ENCODE results near the gene GMPR. TPM values are rescaled to one million over a fixed set of nuclear protein-coding genes. Genes with fewer than 3 reads are reported as not detected.
A peak's percentile ranks its signal among the peaks of the same experiment; 100 is the strongest.

The GMPR gene
- total RNA-seq, 2 experiments from 2014 or later, result 0.63 to 0.95 TPM

DNA sequence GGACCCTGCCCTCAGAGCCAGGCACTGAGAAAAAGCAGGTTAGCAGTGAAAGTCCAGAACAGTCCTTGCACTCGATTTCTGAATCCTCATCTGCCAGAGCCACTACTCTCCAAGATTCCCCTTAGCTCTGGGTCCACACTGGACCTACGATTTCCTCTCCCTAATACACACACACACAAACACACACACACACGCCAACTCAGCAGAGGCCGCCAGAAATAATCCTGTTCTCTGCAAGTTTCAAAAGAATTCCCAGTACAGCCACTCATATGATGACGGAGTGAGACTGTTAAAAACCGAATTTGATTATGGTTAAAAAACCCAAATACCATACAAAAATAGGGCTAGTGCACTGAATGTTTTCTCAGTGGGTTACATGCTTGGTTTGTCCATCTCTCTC lies 90.8 kb downstream of the GMPR start:
- Mint-ChIP-seq H3K27ac (no peak overlapping the region), H3K36me3 (ENCODE audit: low read depth) (peaks cover 22% of the 10 kb centered on the region), H3K4me3 (no peak overlapping the region), H3K27me3 (no peaks in the 10 kb centered on the region), H3K9me3 (no peaks in the 10 kb centered on the region), H3K4me1 (ENCODE audit: low read depth) (peaks cover 16% of the 10 kb centered on the region)
- Histone ChIP-seq H3K27me3 (ENCODE audit: control insufficient read depth in 1 of 2, insufficient read depth in 2 of 2, low read length in 2 of 2) (no peaks in the 10 kb centered on the region), H3K4me3 (ENCODE audit: low read length) (no peak overlapping the region), H3K4me1 (ENCODE audit: insufficient read depth, low read length) (peaks cover 38% of the 10 kb centered on the region), H3K9me3 (ENCODE audit: control insufficient read depth in 1 of 2, insufficient read depth in 1 of 2, low read length in 2 of 2) (peaks cover 0 to 8% of the 10 kb centered on the region in 2 experiments), H3K36me3 (ENCODE audit: insufficient read depth, low read length) (peaks cover 27% of the 10 kb centered on the region), H3K27ac (ENCODE audit: low read depth in 1 of 2, low read length in 2 of 2) (no peak overlapping the region)
- TF ChIP-seq, protein P1, sequence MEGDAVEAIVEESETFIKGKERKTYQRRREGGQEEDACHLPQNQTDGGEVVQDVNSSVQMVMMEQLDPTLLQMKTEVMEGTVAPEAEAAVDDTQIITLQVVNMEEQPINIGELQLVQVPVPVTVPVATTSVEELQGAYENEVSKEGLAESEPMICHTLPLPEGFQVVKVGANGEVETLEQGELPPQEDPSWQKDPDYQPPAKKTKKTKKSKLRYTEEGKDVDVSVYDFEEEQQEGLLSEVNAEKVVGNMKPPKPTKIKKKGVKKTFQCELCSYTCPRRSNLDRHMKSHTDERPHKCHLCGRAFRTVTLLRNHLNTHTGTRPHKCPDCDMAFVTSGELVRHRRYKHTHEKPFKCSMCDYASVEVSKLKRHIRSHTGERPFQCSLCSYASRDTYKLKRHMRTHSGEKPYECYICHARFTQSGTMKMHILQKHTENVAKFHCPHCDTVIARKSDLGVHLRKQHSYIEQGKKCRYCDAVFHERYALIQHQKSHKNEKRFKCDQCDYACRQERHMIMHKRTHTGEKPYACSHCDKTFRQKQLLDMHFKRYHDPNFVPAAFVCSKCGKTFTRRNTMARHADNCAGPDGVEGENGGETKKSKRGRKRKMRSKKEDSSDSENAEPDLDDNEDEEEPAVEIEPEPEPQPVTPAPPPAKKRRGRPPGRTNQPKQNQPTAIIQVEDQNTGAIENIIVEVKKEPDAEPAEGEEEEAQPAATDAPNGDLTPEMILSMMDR (IDR thresholded peaks at IDR 0.05), result no peak
- ChIA-PET POLR2A (no interaction called here), CTCF (interaction anchor here (1.0 kb wide), 1 partner anchor 13 kb away, joined by 4 read pairs; no protein-coding TSS in a partner anchor)
- ATAC-seq (ENCODE audit: poor library complexity) (no peak), DNase-seq (no peak)
- intact Hi-C loops (cut with DNase I, micrococcal nuclease), result loop anchor here in 1 of 2 experiments (10.0 kb wide), 1 partner anchor 204 kb away; the partner anchor contains the start of gene MYLIP

DNA sequence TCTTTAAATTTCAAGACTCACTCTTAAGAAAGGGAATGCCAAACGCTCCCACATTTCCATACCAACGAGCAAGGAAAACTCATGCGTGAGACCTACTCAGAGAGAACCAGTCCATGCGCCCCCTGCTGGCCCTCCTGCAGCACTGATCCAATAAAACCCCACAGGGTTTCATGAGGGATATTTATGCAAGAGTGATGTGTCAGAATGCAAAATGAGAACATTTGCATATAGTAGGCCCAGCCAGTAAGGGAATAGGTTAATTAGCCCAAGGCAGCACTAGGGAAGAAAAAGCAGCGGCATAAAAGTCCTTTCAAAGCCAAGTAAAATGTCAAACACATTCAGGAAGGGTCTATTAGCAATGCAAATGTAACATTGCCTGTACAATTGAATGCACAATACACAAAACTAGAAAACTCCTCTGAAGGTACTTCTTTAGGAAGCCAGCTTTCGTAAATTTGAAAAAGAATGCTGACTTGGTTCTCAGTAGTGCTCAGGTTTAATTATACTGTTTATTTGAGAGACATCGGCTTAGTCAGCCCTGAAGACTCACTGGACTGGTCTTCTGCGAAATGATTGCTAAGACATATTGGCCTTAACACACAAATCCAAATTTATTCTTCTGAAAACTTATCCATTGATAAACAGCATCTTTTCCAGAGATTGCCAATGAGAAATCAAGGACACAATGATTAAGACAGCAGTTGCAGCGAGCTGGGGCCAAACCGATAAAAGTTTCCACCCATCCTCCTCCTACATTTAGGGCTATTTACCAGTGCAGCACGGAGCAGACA lies 93.2 kb downstream of the GMPR start:
- no peaks in the 10 kb centered on the region for H3K27me3 ChIP-seq (ENCODE audit: control insufficient read depth in 1 of 2, insufficient read depth in 2 of 2, low read length in 2 of 2)
- Mint-ChIP-seq H3K4me1 (ENCODE audit: low read depth) (no peaks in the 10 kb centered on the region), H3K4me3 (no peak overlapping the region), H3K36me3 (ENCODE audit: low read depth) (peaks cover 9% of the 10 kb centered on the region), H3K27me3 (no peaks in the 10 kb centered on the region), H3K27ac (no peak overlapping the region), H3K9me3 (no peaks in the 10 kb centered on the region)
- POLR2A ChIA-PET, result interaction anchor here (0.9 to 1.4 kb wide), 3 partner anchors 8 to 193 kb away, joined by 3 to 6 read pairs (median 5); no protein-coding TSS in a partner anchor
- ATAC-seq (ENCODE audit: poor library complexity), result peak; percentile 66
- peak; percentile 40 to 86 (median 58) for DNase-seq
- intact Hi-C loops (cut with DNase I, micrococcal nuclease), result loop anchor here (1.0 to 5.0 kb wide), 12 partner anchors 9 to 756 kb away; no protein-coding TSS in a partner anchor
- TF ChIP-seq, protein P1 (IDR thresholded peaks at IDR 0.05), result peak; percentile 78
- no peak overlapping the region for H3K27ac ChIP-seq (ENCODE audit: low read depth in 1 of 2, low read length in 2 of 2)
- H3K4me1 ChIP-seq (ENCODE audit: insufficient read depth, low read length), result peaks cover 17% of the 10 kb centered on the region
- peaks cover 16% of the 10 kb centered on the region for H3K36me3 ChIP-seq (ENCODE audit: insufficient read depth, low read length)
- H3K9me3 ChIP-seq (ENCODE audit: control insufficient read depth in 1 of 2, insufficient read depth in 1 of 2, low read length in 2 of 2), result peaks cover 0 to 3% of the 10 kb centered on the region in 2 experiments
- CTCF ChIA-PET, result interaction anchor here (0.6 to 3.0 kb wide), 31 partner anchors 9 to 488 kb away, joined by 3 to 47 read pairs (median 4); partner anchors contain the start of gene ATXN1
- H3K4me3 ChIP-seq (ENCODE audit: low read length), result peak overlapping the region; percentile 10

DNA sequence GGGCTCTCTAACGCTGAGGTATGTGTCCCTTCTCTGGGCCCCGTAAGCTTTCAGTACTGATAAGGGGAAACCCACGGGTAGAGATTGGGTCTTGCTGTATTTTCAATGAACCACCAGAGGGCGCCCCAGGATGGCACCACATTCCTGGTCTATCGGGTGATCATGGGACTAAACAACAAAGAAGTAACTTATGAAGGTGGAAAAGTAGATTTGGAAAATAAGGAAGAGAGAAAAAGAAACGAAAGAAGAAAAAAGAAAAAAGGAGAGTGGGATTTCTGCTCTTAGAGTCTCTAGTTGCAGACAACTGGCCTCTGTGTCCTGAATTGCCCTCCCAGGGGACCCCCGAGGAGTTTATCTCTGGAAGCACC lies 93.8 kb downstream of the GMPR start:
- DNase-seq, result peak; percentile 68 to 92 (median 76)

More for the DNA sequence above, 93.8 kb downstream of the GMPR start:
- CTCF ChIA-PET, result interaction anchor here (0.6 to 3.0 kb wide), 30 partner anchors 10 to 487 kb away, joined by 3 to 47 read pairs (median 4); partner anchors contain the start of gene ATXN1
- H3K27me3 ChIP-seq (ENCODE audit: control insufficient read depth in 1 of 2, insufficient read depth in 2 of 2, low read length in 2 of 2), result no peaks in the 10 kb centered on the region
- no peaks in the 10 kb centered on the region for H3K9me3 Mint-ChIP-seq
- H3K27me3 Mint-ChIP-seq, result no peaks in the 10 kb centered on the region
- POLR2A ChIA-PET, result interaction anchor here (0.9 to 1.4 kb wide), 3 partner anchors 9 to 192 kb away, joined by 3 to 6 read pairs (median 5); no protein-coding TSS in a partner anchor
- TF ChIP-seq, protein P1 (IDR thresholded peaks at IDR 0.05), result peak; percentile 90
- H3K4me3 Mint-ChIP-seq, result no peak overlapping the region
- peaks cover 17% of the 10 kb centered on the region for H3K4me1 ChIP-seq (ENCODE audit: insufficient read depth, low read length)
- intact Hi-C loops (cut with DNase I, micrococcal nuclease), result loop anchor here (1.0 to 5.0 kb wide), 9 partner anchors 13 to 755 kb away; no protein-coding TSS in a partner anchor
- no peak overlapping the region for H3K27ac Mint-ChIP-seq
- H3K4me1 Mint-ChIP-seq (ENCODE audit: low read depth), result no peaks in the 10 kb centered on the region
- no peak overlapping the region for H3K27ac ChIP-seq (ENCODE audit: low read depth in 1 of 2, low read length in 2 of 2)
- H3K36me3 Mint-ChIP-seq (ENCODE audit: low read depth), result peaks cover 4% of the 10 kb centered on the region
- peak overlapping the region; percentile 10 for H3K4me3 ChIP-seq (ENCODE audit: low read length)
- ATAC-seq (ENCODE audit: poor library complexity), result peak; percentile 96
- H3K36me3 ChIP-seq (ENCODE audit: insufficient read depth, low read length), result peaks cover 10% of the 10 kb centered on the region
- no peaks in the 10 kb centered on the region for H3K9me3 ChIP-seq (ENCODE audit: control insufficient read depth in 1 of 2, insufficient read depth in 1 of 2, low read length in 2 of 2)

Data from CD4-positive, alpha-beta T cell (primary cell).